ENCODE data around the gene ROCK2. TPM values are rescaled to one million over a fixed set of nuclear protein-coding genes. Genes with fewer than 3 reads are reported as not detected.

The ROCK2 gene
- total RNA-seq, 1 donor from 2014 or later, result 36.1 TPM

GRCh38 chr2:11388262-11389051 is 44.0 kb upstream of the ROCK2 start:
- no peak overlapping the region for H3K4me2 ChIP-seq
- H3K4me1 Mint-ChIP-seq, result peaks cover 55% of the 10 kb centered on the region
- no peaks in the 10 kb centered on the region for H3K9me3 ChIP-seq (ENCODE audit: low read depth)
- DNase-seq (ENCODE audit: low spot score), result no peak
- H3K79me2 ChIP-seq (ENCODE audit: low read depth), result no peaks in the 10 kb centered on the region
- no peaks in the 10 kb centered on the region for H4K20me1 ChIP-seq (ENCODE audit: low read depth)
- TF ChIP-seq EZH2phosphoT487 (IDR thresholded peaks at IDR 0.05) (no peak), EZH2 (IDR thresholded peaks at IDR 0.05) (no peak), CTCF (IDR thresholded peaks at IDR 0.05) (no peak)
- peaks cover 11% of the 10 kb centered on the region for H3K27me3 Mint-ChIP-seq (ENCODE audit: insufficient read depth, low read depth)
- no peak overlapping the region for H3K9ac ChIP-seq
- H3K4me1 ChIP-seq, result peaks cover 12% of the 10 kb centered on the region
- no peak overlapping the region for H3K4me3 ChIP-seq
- no peaks in the 10 kb centered on the region for H3F3A ChIP-seq (ENCODE audit: low read depth)
- H3K36me3 Mint-ChIP-seq, result no peaks in the 10 kb centered on the region
- H3K27me3 ChIP-seq, result no peaks in the 10 kb centered on the region
- no peak overlapping the region for H3K27ac ChIP-seq
- H3K27ac Mint-ChIP-seq, result peak overlapping the region; percentile 93
- H3K9me3 Mint-ChIP-seq, result no peaks in the 10 kb centered on the region
- no peak overlapping the region for H3K4me3 Mint-ChIP-seq
- no peak overlapping the region for H2AFZ ChIP-seq (replicated peaks)
- no peaks in the 10 kb centered on the region for H3K36me3 ChIP-seq

GRCh38 chr2:11387843-11388242 is 43.4 kb upstream of the ROCK2 start:
- H3K27ac Mint-ChIP-seq, result peak overlapping the region; percentile 84
- H3K4me1 Mint-ChIP-seq, result peaks cover 51% of the 10 kb centered on the region
- H3K9me3 ChIP-seq (ENCODE audit: low read depth), result no peaks in the 10 kb centered on the region
- H3K36me3 Mint-ChIP-seq, result no peaks in the 10 kb centered on the region
- no peaks in the 10 kb centered on the region for H3K79me2 ChIP-seq (ENCODE audit: low read depth)
- peaks cover 11% of the 10 kb centered on the region for H3K27me3 Mint-ChIP-seq (ENCODE audit: insufficient read depth, low read depth)
- TF ChIP-seq EZH2 (IDR thresholded peaks at IDR 0.05) (no peak), CTCF (IDR thresholded peaks at IDR 0.05) (no peak), EZH2phosphoT487 (IDR thresholded peaks at IDR 0.05) (no peak)
- no peaks in the 10 kb centered on the region for H3K36me3 ChIP-seq
- H3F3A ChIP-seq (ENCODE audit: low read depth), result no peaks in the 10 kb centered on the region
- H3K9me3 Mint-ChIP-seq, result no peaks in the 10 kb centered on the region
- H4K20me1 ChIP-seq (ENCODE audit: low read depth), result no peaks in the 10 kb centered on the region
- no peak overlapping the region for H3K4me3 Mint-ChIP-seq
- no peak for DNase-seq (ENCODE audit: low spot score)
- no peak overlapping the region for H3K4me2 ChIP-seq
- H3K27me3 ChIP-seq, result no peaks in the 10 kb centered on the region
- no peak overlapping the region for H2AFZ ChIP-seq (replicated peaks)
- no peak overlapping the region for H3K27ac ChIP-seq
- H3K9ac ChIP-seq, result no peak overlapping the region
- H3K4me3 ChIP-seq, result no peak overlapping the region
- H3K4me1 ChIP-seq, result peaks cover 12% of the 10 kb centered on the region

- H3K9ac ChIP-seq, result no peak overlapping the region
Measured at GRCh38 chr2:11387100-11387390, 42.6 kb upstream of the ROCK2 start.

More at GRCh38 chr2:11387100-11387390, 42.6 kb upstream of the ROCK2 start:
- H3K9me3 Mint-ChIP-seq, result no peaks in the 10 kb centered on the region
- Histone ChIP-seq H3K79me2 (ENCODE audit: low read depth) (no peaks in the 10 kb centered on the region), H3K27me3 (no peaks in the 10 kb centered on the region), H3K27ac (no peak overlapping the region), H3K9me3 (ENCODE audit: low read depth) (no peaks in the 10 kb centered on the region), H3K4me3 (no peak overlapping the region), H3F3A (ENCODE audit: low read depth) (no peaks in the 10 kb centered on the region), H3K4me1 (peaks cover 12% of the 10 kb centered on the region), H3K36me3 (no peaks in the 10 kb centered on the region), H2AFZ (replicated peaks) (no peak overlapping the region), H4K20me1 (ENCODE audit: low read depth) (no peaks in the 10 kb centered on the region), H3K4me2 (no peak overlapping the region)
- peaks cover 13% of the 10 kb centered on the region for H3K27me3 Mint-ChIP-seq (ENCODE audit: insufficient read depth, low read depth)
- TF ChIP-seq EZH2phosphoT487 (IDR thresholded peaks at IDR 0.05) (no peak), EZH2 (IDR thresholded peaks at IDR 0.05) (no peak), CTCF (IDR thresholded peaks at IDR 0.05) (no peak)
- no peak overlapping the region for H3K27ac Mint-ChIP-seq
- no peak for DNase-seq (ENCODE audit: low spot score)
- H3K4me3 Mint-ChIP-seq, result no peak overlapping the region
- H3K36me3 Mint-ChIP-seq, result no peaks in the 10 kb centered on the region
- H3K4me1 Mint-ChIP-seq, result peaks cover 49% of the 10 kb centered on the region

Measured in neural progenitor cell (in vitro differentiated cells).